Measurements from ENCODE around the gene CDH5. TPM values are rescaled to one million over a fixed set of nuclear protein-coding genes. Genes with fewer than 3 reads are reported as not detected.

Gene CDH5
- polyA plus RNA-seq, 1 of the 3 experiments (the other 2 are of a cell fraction) = not detected

DNA sequence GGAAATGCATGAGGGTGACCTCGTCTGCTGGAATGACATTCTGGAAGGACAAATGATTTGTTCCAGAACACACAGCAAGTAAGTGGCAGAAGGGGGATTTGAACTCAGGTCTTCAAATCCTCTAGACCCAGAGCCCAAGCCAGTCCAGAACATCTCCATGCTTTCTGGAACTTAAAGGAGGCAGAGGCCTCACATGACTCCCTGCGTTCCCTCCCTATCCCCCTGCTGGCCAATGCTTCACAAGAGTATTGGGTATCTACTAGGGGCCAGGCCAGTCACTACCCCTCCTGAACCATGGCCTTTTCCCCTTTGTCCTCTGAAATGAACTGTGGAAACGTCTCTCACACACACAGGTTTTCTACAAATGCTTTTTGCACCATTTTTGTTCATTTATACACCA is 53.0 kb downstream of the CDH5 start:
- Histone ChIP-seq H4K20me1 (ENCODE audit: insufficient read depth) (no peaks in the 10 kb centered on the region), H3K27me3 (ENCODE audit: insufficient read depth) (no peaks in the 10 kb centered on the region; the same call in 1 of the 2 replicates), H3K79me2 (ENCODE audit: insufficient read depth) (no peaks in the 10 kb centered on the region), H3K9ac (no peak overlapping the region), H3K36me3 (replicated peaks in 1 of 2; ENCODE audit: control insufficient read depth in 1 of 2, insufficient read depth in 2 of 2, low read length in 1 of 2) (no peaks in the 10 kb centered on the region), H2AFZ (ENCODE audit: low read depth) (no peak overlapping the region), H3K4me1 (ENCODE audit: control insufficient read depth in 1 of 2, insufficient read depth in 2 of 2, low read depth in 1 of 2, low read length in 1 of 2) (no peaks in the 10 kb centered on the region), H3K9me3 (no peaks in the 10 kb centered on the region), H3K27ac (ENCODE audit: low read depth in 2 of 2, low read length in 1 of 2) (no peak overlapping the region), H3K9me2 (no peaks in the 10 kb centered on the region), H3K4me2 (no peak overlapping the region), H3K4me3 (ENCODE audit: low read depth in 2 of 2, low read length in 1 of 2) (no peak overlapping the region), H3F3A (replicated peaks; ENCODE audit: insufficient read depth) (no peaks in the 10 kb centered on the region)
- ChIA-PET CTCF (interaction anchor here (1.0 kb wide), 1 partner anchor 60 kb away, joined by 3 read pairs; no protein-coding TSS in a partner anchor), POLR2A (no interaction called here)
- TF ChIP-seq, protein P1, sequence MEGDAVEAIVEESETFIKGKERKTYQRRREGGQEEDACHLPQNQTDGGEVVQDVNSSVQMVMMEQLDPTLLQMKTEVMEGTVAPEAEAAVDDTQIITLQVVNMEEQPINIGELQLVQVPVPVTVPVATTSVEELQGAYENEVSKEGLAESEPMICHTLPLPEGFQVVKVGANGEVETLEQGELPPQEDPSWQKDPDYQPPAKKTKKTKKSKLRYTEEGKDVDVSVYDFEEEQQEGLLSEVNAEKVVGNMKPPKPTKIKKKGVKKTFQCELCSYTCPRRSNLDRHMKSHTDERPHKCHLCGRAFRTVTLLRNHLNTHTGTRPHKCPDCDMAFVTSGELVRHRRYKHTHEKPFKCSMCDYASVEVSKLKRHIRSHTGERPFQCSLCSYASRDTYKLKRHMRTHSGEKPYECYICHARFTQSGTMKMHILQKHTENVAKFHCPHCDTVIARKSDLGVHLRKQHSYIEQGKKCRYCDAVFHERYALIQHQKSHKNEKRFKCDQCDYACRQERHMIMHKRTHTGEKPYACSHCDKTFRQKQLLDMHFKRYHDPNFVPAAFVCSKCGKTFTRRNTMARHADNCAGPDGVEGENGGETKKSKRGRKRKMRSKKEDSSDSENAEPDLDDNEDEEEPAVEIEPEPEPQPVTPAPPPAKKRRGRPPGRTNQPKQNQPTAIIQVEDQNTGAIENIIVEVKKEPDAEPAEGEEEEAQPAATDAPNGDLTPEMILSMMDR (IDR thresholded peaks at IDR 0.05) = peak; percentile 14; the same call in 1 of the 2 replicates
- TF ChIP-seq RCOR1 (IDR thresholded peaks at IDR 0.05; ENCODE audit: low read length) (no peak), MXI1 (IDR thresholded peaks at IDR 0.05; ENCODE audit: low read depth, low read length) (no peak), ELF1 (IDR thresholded peaks at IDR 0.05) (no peak)
- 54% methylated on average over 3 of the region's 3 CpGs for WGBS (ENCODE audit: low lambda C conversion rate)
- DNase-seq = no peak

DNA sequence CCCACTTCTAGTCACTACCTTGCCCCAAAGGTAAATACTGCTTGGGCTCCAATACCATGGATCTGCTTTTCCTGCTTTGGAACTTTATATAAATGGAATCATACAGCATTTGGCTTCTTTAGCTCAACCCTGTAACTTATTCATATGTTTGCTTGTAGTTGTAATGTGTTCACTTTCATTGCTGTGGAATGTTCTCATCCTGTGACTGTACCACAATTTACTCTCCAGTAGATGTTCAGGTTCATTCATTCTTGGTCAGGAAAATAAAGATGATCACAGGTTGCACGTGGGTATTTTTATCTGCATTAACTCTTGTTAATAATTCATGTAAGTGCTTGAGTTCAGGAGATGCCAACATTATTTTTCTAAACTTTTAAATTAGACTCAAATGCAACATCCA is 53.9 kb downstream of the CDH5 start:
- CTCF ChIA-PET = interaction anchor here (1.8 kb wide), 1 partner anchor 14 kb away, joined by 7 read pairs; no protein-coding TSS in a partner anchor
- Histone ChIP-seq H4K20me1 (ENCODE audit: insufficient read depth) (no peaks in the 10 kb centered on the region), H3K9ac (no peak overlapping the region), H3F3A (replicated peaks; ENCODE audit: insufficient read depth) (no peaks in the 10 kb centered on the region), H3K9me3 (no peaks in the 10 kb centered on the region), H3K9me2 (no peaks in the 10 kb centered on the region), H3K36me3 (replicated peaks in 1 of 2; ENCODE audit: control insufficient read depth in 1 of 2, insufficient read depth in 2 of 2, low read length in 1 of 2) (no peaks in the 10 kb centered on the region), H3K4me1 (ENCODE audit: control insufficient read depth in 1 of 2, insufficient read depth in 2 of 2, low read depth in 1 of 2, low read length in 1 of 2) (no peaks in the 10 kb centered on the region), H3K79me2 (ENCODE audit: insufficient read depth) (no peaks in the 10 kb centered on the region), H3K27me3 (ENCODE audit: insufficient read depth) (peaks cover 7% of the 10 kb centered on the region; the same call in 1 of the 2 replicates), H3K4me3 (ENCODE audit: low read depth in 2 of 2, low read length in 1 of 2) (no peak overlapping the region), H2AFZ (ENCODE audit: low read depth) (no peak overlapping the region), H3K27ac (ENCODE audit: low read depth in 2 of 2, low read length in 1 of 2) (no peak overlapping the region), H3K4me2 (no peak overlapping the region)
- no peak for DNase-seq
- POLR2A ChIA-PET = no interaction called here
- 33% methylated on average over 1 of the region's 1 CpG for WGBS (ENCODE audit: low lambda C conversion rate)
- TF ChIP-seq TAF1 (IDR thresholded peaks at IDR 0.05; ENCODE audit: borderline replicate concordance, low read depth, low read length) (no peak), IRF3 (IDR thresholded peaks at IDR 0.05; ENCODE audit: low read depth, low read length) (no peak), TEAD4 (IDR thresholded peaks at IDR 0.05; ENCODE audit: borderline replicate concordance, insufficient read depth) (no peak), RXRA (IDR thresholded peaks at IDR 0.05; ENCODE audit: borderline replicate concordance, low read depth) (no peak), MXI1 (IDR thresholded peaks at IDR 0.05; ENCODE audit: low read depth, low read length) (no peak), GABPA (IDR thresholded peaks at IDR 0.05; ENCODE audit: low read depth) (no peak), NFIC (IDR thresholded peaks at IDR 0.05; ENCODE audit: borderline replicate concordance) (no peak), RFX5 (IDR thresholded peaks at IDR 0.05; ENCODE audit: low read length) (no peak), GATA2 (CRISPR knock-in tag; IDR thresholded peaks at IDR 0.05) (no peak), USF2 (IDR thresholded peaks at IDR 0.05; ENCODE audit: borderline replicate concordance, low read depth, low read length) (no peak), SIN3A (IDR thresholded peaks at IDR 0.05; ENCODE audit: borderline replicate concordance, low read depth, low read length) (no peak), YY1 (IDR thresholded peaks at IDR 0.05; ENCODE audit: low read depth) (no peak)
- TF ChIP-seq, protein P2, sequence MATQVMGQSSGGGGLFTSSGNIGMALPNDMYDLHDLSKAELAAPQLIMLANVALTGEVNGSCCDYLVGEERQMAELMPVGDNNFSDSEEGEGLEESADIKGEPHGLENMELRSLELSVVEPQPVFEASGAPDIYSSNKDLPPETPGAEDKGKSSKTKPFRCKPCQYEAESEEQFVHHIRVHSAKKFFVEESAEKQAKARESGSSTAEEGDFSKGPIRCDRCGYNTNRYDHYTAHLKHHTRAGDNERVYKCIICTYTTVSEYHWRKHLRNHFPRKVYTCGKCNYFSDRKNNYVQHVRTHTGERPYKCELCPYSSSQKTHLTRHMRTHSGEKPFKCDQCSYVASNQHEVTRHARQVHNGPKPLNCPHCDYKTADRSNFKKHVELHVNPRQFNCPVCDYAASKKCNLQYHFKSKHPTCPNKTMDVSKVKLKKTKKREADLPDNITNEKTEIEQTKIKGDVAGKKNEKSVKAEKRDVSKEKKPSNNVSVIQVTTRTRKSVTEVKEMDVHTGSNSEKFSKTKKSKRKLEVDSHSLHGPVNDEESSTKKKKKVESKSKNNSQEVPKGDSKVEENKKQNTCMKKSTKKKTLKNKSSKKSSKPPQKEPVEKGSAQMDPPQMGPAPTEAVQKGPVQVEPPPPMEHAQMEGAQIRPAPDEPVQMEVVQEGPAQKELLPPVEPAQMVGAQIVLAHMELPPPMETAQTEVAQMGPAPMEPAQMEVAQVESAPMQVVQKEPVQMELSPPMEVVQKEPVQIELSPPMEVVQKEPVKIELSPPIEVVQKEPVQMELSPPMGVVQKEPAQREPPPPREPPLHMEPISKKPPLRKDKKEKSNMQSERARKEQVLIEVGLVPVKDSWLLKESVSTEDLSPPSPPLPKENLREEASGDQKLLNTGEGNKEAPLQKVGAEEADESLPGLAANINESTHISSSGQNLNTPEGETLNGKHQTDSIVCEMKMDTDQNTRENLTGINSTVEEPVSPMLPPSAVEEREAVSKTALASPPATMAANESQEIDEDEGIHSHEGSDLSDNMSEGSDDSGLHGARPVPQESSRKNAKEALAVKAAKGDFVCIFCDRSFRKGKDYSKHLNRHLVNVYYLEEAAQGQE (IDR thresholded peaks at IDR 0.05; ENCODE audit: low read depth, low read length) = no peak
- TF ChIP-seq, protein P1 (IDR thresholded peaks at IDR 0.05) = no peak
